MM.1S (cell line): ENCODE measurements around the gene PPP1R3G.

Experiments
- CTCF ChIP-seq: fragments of 300-600 bp; sonication (generic); IDR thresholded peaks from 2 replicates; pipeline ENCODE4 v1.5.1; 2016; ENCODE audit warnings: antibody characterized with exemption, low read length, mixed read lengths
- EZH2 ChIP-seq: fragments of 300-600 bp; sonication (generic); optimal IDR thresholded peaks from 2 replicates; pipeline ENCODE3; 2017; ENCODE audit warnings: low read depth, mild to moderate bottlenecking, antibody characterized with exemption, low read length, mixed read lengths

GRCh38 chr6:5122504-5123112 lies 37.5 kb downstream of the PPP1R3G start:
- TF ChIP-seq CTCF: no peak
- TF ChIP-seq EZH2: no peak
